GM23248 (cell line): ENCODE results near the gene MAP3K21.

ENCODE experiments used
- EZH2 ChIP-seq: fragments of 200-600 bp; sonication (generic); IDR thresholded peaks from 2 replicates; pipeline ENCODE4 v1.6.1; 2018; ENCODE audit warnings: antibody characterized with exemption, mild to moderate bottlenecking; ENCODE audit not compliant: insufficient read depth, poor library complexity, severe bottlenecking
- EZH2phosphoT487 ChIP-seq: fragments of 200-600 bp; sonication (generic); IDR thresholded peaks from 2 replicates; pipeline ENCODE4 v1.6.1; 2018; ENCODE audit warnings: antibody characterized with exemption, moderate library complexity, mild to moderate bottlenecking, low read depth; ENCODE audit not compliant: insufficient read depth

GRCh38 chr1:233281711-233282581 is 45.6 kb upstream of the MAP3K21 start:
- no peak for TF ChIP-seq EZH2
- TF ChIP-seq EZH2phosphoT487: no peak
